Midbrain (tissue), 1 donor: ENCODE results near the gene GSTCD.
"Not testable (repeated sequence)": the region's sequence is repeated elsewhere in the genome, so short reads cannot be mapped to it uniquely, and the experiment has no call there.

Source experiments
- DNase-seq: peaks from one replicate; lab custom pipeline; 2025; lab: John Stamatoyannopoulos, UW

The GSTCD gene

DNA sequence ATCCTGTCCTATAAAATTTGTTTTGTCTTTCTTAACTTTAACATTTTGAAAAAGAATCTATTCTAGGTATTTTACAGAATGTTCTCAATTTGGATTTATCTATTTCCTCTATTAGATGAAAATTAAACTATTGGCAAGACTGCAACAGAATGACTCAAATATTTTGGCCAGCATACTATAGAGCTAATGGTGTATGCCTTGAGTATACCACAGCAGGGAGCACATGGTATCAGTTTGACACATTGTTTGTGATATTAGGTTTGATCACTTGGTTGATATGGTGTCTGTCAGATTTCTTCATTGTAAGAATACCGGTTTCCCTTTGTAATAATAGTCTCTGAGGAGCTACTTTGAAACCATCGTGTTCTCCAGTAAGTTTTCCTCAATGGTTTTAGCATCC lies 98.9 kb downstream of the GSTCD start:
- no peak for DNase-seq

DNA sequence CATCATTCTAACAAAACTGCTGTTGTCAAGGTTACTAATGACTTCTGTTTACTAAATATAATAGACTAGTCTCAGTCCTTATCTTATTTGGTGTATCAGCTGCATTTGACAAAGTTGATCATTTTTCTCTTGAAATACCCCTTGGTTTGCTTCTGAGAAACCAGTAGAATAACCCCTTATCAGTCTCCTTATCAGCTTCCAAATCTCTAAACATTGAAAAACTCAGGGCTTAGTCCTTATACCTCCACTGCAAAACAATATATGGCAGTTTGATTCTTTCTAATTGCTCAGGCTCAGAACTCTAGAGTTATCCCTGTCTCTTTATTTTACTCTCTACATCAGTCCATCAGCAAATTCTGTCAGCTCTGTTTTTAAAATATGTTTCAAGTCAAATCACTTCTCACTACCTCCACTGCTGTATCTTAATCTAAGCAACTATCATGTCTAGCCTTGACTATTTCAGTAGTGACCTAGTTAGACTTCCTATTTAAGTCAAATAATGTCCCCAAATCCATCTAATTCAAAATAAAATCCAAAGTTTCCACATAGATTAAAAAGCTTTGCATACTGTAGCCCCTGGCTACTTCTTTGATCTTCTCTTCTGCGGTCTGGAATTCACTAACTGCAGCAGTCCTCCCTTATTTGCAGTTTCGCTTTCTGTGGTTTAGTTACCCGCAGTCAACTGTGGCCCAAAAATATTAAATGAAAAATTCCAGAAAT lies 99.6 kb downstream of the GSTCD start:
- DNase-seq, result no peak

DNA sequence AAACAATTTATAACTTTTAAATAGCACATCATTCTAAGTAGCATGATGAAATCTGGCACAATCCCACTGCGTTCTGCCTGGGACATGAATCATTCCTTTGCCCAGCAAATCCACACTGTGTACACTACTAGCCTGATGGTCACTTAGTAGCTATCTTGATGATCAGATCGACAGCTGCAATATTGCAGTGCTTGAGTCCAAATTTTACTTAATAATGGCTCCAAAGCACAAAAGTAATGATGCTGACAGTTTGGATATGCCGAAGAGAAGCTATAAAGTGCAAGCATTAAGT lies 100.1 kb downstream of the GSTCD start:
- DNase-seq, result no peak

DNA sequence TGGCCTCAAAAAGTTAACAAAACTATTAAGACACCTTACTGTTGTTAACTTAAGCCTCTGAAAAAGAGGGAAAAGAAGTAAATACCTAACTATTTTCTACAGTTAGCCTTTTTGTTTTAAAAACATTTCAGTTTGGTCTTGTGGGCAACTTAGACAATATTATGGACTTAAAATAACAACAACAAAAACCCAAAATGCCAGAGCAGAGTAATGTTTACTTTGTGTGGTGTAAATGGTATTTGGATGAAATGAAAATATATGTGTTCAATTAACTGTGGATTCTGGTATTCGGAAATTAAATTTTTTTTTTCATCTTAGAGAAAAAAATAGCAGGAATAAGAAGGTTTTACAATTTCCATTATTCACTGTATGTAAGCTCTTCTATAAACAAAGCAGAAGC lies 107.1 kb downstream of the GSTCD start:
- DNase-seq, result no peak

DNA sequence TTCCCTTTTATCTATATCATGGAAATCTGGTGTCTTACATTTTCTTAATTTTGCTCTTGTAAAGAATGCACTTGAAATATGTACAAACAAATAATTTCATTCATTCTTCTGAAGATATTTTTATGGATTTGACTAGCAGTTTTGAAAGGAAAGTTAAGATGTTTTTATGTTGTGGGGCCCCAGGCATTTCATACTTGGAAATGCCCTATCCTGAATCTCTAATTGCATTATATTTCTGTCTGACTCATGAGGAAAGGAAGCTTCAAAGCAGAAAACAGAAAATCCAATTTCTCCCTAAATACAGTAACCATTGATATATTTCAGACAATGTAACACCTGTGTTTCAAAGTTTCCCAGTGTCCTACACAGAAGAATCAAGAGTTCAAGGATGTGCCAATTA lies 113.5 kb downstream of the GSTCD start:
- no peak for DNase-seq

DNA sequence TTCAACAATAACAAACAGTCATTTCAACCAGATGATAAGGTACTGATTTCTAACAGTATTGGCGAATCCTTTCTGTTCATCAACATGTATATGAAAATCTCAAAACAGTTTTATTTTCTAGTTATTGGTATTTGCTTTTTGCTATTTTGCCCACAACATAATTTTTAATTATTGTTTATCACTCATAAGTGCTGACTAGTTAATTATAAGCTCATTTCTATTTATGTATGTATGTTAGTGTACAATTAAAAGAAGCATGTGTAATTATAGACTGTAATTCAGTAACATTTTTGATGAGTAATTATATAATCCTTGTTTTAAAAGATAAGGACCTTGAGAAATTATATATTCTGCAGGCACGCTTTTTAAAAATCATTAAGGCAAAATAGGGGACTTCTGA lies 119.5 kb downstream of the GSTCD start:
- no peak for DNase-seq

DNA sequence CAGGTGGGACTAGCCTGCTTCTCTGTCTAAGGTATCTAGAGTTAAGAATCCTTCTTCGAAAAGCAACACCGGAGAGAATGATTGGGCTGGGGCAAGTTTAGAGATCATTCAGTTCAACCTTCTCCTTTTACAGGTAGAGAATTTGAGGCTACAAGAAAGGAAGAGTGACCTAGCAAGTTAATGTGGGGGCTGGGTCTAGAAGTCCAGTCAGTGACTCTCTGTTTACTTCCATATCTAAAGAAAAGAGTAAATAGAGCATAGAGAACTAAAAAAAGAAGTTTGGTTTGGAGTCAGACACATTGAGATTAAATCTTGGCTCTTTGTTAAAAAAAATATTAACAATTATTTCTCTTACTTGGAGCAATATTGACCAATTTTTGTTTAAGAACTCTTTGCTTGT lies 122.6 kb downstream of the GSTCD start:
- no peak for DNase-seq

DNA sequence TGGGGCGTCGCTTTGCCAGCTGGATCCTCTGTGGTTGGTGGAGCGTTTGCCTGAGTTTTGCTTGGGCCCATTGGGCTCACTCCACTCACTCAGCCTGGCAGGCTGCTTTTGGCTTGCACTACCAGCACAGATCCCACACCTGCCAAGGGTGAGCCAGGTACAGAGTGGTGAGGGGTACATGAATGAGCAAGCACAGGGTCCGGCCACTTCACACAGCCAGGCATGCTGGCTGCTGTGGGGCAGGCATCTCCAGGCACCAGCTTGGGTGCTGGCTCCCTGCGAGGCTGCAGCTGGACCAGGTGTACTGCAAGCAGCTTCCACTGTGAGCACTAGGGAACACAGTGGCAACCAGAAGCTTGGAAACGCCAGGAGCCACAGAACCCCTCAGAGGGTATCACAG lies 126.6 kb downstream of the GSTCD start:
- DNase-seq, result no peak

DNA sequence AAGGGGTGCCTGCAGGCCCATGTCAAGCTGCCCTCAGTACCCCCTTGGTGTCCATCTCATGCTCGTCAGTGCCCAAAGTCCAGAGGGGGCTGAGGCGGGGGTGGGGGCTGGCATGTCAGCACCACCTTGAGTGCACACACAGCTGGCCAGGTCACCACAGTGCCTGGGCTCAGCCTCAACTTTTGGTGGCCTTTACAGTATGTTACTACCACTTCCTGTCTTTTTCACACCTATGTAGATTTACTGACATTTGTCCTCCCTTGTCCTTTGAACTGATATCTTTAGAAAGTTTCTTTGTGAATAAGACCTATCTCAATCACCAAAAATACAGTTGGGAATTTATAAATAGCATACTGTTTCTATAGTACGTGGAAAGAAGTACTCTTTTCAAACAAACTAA lies 128.0 kb downstream of the GSTCD start:
- no peak for DNase-seq

DNA sequence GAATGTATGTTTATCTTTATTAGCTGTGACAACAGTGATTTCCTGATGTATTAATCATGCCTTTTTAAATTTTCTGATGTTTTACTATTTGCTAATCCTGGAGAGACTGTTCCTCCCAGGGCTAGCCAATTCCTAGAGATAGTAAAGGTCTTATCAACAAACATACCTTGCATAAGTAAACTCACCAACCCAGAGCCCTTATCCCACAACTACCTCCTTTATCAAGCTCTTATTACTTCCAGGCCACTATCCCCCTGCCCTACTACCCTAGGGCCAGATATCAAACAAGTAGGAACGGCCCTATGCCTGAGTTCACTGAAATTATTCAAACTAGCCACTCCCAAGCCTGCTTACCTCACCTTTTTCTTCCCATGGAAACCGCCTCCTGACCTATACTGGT lies 128.5 kb downstream of the GSTCD start:
- no peak for DNase-seq

DNA sequence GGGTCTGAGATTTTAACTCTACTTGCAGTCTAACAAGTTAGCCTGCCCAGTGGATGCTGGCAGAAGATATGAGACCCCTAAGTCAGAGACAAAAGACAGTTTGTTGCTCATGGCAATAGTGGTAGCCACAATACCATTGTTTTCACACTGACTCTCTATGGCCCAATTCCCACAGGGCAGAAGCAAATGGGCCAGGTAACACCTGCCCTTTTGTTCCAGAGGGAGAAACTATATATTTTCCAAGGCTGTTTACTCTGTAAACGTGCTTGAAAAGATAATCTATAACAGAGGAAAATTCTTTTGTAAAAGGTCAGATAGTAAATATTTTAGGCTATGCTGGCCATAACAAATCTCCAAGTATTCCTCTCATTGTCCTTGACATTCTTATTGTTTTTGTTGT lies 129.5 kb downstream of the GSTCD start:
- DNase-seq, result no peak

DNA sequence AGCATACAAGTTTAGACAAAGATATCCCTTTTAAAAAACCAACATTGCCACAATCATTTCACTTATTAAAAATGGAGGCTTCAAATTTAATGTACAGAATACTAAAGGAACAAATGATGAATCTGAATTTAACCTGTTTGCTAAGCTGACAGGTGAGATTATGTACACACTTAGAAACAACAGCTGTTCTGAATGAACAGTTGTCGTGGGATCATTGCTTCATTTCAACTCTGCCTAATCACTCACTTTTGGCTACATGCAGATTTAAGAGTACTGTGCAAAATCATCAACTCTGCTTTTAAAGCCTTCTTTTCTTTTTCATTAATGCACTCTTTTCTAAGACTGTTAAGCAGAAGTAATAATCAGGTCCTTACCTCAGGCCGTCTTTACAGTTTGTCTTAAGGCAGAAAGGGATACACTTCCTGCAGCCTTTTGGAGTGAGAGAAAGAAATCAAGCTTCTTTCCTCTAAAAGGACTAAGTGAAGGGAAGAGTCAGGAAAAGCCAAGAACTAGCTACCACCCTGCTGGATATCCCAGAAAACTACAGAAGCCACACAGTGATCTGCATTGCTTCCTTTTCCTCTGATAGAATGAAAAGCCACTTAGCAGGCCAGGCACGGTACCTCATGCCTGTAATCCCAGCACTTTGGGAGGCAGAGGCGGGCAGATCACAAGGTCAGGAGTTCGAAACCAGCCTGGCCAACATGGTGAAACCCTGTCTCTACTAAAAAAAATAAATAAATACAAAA lies 132.0 kb downstream of the GSTCD start:
- DNase-seq, result no peak

DNA sequence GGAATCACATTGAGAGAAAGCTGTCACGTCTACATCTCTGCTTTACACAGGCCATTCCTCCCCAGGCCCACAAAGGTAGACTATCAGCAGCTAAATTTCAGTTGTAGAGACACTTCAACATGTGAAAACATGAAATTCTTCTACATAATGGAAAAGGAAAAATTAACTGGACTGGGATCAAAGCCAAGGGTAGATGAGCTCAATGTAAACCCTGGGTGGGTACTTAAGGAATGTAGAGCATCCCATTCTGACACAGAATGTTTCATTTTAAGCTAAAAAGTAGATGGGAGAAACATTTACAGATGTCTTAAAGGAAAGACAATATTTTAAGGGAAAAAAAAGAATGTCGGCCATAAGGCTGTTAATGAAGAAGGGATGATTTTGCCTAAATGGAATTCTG lies 135.4 kb downstream of the GSTCD start:
- DNase-seq, result no peak

DNA sequence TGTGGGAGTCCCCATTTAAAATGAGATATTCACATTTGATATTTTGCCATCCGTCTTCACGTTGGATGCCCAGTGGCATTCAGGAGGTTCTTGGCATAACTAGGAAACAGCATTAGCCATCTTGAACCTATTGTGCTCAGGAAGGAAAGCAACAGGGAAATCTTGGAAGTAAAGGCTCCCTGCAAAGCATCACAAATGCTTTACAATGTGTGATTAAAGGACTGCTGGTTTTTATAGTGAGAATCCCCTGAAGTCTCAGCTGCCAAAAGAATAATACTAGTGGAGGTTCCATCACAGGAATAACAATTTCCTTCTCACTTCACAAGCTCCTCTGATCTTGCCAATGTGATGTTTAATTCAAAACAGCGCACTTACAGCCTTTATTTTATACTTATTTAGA lies 137.0 kb downstream of the GSTCD start:
- DNase-seq, result no peak

DNA sequence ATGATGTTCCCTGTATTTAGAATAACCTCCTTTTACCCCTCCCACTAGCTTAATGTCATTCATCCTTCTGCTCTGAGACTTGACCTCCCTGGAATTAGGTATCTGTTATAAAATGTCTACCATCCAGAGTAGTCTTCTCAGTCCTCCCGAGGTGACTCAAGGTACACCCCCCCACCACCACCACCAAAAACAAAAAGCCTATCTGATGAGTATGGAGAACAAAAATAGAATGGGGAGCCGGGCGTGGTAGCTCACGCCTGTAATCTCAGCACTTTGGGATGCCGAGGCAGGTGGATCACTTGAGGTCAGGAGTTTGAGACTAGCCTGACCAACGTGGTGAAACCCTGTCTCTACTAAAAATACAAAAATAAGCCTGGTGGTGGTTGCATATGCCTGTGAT lies 139.8 kb downstream of the GSTCD start:
- DNase-seq, result not testable (repeated sequence)

DNA sequence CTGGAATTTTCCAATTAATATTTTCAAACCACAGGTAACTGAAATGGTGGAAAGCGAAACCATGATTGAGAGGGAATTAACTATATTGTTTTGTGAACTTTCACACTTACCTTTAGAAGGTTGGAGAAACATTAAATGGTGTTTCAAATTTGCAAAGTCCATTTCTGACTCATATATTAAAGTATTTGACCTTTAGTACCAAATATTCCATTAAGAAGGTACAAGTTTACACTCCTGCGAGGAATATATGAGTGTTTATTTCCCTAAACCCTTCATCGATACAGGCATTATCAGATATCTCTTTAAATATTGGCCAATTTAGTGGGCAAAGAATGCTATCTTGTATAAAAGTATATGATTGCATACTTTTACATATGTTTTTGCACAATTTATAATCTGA lies 142.6 kb downstream of the GSTCD start:
- DNase-seq, result no peak

DNA sequence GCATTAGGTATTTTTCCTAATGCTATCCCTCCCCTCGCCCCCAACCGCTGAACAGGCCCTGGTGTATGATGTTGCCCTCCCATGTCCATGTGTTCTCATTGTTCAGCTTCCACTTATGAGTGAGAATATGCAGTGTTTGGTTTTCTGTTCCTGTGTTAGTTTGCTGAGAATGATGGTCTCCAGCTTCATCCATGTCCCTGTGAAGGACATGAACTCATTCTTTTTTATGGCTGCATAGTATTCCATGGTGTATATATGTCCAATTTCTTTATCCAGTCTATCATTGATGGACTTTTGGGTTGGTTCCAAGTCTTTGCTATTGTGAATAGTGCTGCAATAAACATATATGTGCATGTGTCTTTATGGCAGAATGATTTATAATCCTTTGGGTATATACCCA lies 143.6 kb downstream of the GSTCD start:
- DNase-seq, result not testable (repeated sequence)

DNA sequence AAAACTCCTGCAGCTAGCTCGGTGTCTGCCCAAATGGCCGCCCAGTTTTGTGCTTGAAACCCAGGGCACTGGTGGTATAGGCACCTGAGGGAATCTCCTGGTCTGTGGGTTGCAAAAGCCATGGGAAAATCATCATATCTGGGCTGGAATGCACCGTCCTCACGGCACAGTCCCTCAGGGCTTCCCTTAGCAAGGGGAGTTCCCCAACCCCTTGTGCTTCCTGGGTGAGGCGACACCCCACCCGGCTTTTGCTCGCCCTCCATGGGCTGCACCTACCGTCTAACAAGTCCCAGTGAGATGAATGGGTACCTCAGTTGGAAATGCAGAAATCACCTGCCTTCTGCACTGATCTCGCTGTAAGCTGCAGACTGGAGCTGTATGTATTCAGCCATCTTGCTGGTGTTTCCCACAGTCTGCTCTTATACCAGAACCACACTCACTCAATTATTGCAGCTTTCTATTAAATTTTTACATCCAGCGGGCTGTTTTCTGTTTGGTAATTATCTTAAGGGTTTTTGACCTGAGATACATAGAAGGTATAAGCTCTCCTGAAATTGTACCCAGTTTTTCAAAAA lies 150.0 kb downstream of the GSTCD start:
- DNase-seq, result no peak

DNA sequence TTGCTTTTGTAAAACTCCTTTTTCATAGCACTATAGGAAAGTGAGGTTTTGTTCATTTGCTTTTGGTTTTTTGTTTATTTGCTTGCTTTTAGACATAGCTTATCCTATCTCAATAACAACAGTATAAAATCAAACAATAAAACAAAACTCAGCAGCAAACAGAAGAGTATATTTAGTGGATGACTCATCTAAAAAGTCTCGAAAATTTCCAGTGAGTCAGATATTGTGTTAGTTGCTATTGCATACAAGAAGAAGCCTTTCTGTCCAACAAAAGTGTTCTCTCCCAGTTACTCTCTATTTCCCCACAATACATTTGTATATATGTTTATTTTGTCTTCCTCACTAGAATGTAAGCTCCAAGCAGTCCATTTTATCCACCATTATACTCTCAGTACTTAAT lies 150.6 kb downstream of the GSTCD start:
- DNase-seq, result no peak

DNA sequence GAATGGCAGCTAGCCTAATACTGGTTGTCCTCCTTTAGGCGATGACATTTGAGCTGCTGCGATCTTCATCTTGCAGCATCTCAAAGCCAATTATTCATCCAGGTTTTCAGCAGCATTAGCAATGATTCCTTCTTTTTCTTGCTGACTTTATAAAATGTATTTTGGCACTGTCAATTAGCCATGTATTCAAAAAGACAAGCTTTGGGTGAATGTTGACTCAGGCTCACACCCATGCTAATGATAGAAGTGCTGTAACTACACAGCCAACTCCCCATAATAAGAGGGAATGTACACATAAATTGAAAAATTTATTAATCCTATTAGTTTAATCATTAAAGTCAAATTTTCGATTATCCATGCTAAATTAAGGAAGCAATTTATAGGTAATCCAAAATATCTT lies 162.4 kb downstream of the GSTCD start:
- no peak for DNase-seq

DNA sequence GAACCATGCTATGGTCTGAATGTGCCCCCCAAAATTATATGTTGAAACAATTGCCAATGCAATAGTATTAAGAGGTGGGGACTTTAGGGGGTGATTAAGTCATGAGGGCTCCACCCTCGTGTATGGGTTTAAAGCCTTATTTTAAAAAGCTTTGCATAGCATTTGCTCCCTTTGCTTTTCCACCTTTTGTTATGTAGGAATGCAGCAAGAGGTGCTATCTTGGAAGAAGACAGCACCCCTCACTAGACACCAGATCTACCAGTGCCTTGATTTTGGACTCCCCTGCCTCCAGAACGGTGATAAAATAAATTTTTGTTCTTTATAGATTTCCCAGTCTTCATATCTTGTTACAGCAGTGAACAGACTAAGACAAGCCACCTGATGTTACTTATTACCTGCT lies 163.4 kb downstream of the GSTCD start:
- no peak for DNase-seq

DNA sequence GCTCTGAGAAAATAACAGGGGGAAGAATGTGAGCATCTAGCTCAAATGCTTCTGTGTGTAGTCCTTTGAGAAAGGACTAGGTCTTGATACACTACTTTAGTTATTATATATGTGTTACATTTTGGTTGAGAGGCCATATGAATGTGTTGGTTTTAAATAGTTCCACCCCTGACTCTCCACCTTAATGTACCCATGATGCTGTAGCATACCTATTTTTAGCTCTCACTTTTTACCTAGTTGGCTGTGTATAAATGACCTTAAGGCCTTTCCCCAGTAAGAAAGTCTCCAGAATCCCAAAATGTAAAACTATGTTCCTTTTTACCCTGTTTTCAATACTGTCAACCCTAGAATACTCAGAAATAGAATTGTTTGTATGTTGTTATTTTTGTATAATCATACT lies 166.6 kb downstream of the GSTCD start:
- no peak for DNase-seq

DNA sequence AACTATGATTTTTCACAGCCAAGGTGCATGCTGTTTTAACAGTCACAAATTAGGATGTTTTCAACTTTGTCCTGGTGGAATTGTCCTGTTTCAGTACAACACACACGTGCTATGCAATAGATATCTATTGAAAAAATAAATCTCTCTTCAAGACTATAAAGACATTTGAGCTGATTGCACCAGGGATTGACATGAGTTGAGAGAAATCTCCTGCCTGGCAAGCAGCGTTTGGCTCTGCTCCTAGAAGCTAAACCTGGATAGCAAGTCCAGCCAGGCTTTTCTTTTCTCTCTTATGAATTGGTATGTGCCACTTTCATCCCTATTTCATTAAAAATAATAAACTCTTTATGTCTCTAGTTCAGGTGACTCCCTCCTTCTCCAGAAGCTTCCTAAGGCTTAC lies 170.1 kb downstream of the GSTCD start:
- DNase-seq, result no peak

DNA sequence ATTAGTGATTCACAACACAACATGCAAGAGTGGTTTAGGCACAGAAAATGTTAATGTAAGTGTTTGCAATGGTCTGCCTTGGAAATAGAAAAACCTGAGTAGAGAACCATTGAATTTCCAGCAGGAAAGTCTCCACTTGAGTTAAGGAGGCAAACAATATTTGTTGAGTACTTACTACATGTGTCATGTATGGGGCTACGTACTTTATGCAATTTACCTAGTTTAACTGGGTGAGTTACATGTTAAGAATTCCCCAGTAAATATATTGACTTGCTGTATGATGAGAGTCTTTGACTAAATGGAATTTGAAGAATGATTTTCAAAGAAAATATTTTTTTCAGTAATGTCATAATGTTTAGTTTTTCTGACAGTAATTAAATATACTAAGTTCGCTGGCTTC lies 178.9 kb downstream of the GSTCD start:
- DNase-seq, result no peak
